ENCODE results near the gene PCDHGB6. TPM values are rescaled to one million over a fixed set of nuclear protein-coding genes. Genes with fewer than 3 reads are reported as not detected.
"Not testable (repeated sequence)": the region's sequence is repeated elsewhere in the genome, so short reads cannot be mapped to it uniquely, and the experiment has no call there.

PCDHGB6 gene
- total RNA-seq, 3 donors from 2014 or later: 8.8 to 12.8 (median 10.8) TPM

DNA sequence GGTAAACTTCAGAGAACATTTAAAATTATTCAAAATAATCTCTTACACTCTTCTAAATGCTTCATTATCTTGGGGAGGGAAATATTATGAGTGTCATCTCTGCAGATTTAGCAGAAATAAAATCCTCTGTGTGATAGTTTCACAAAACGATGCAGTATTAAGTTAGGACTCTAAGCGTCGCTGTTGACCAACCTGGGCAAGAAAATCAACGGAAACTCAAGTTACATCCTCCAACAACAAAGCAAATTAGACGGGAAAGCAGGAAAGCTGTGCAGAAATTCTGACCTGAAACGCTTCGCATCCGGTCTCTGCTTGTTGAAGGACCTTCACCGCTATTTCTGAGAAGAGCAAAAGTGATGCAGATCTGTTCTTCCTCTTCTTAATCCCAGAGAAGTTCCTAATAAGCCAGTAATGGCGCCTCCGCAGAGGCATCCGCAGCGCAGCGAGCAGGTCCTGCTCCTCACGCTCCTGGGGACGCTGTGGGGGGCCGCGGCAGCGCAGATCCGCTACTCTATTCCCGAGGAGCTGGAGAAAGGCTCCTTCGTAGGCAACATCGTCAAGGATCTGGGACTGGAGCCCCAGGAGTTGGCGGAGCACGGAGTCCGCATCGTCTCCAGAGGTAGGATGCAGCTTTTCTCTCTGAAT lies 34.0 kb upstream of the PCDHGB6 start, which contains the start of gene PCDHGA6:
PCDHGA6 (plus strand) TSS at position 219 of the 645 bp plus-strand sequence; CDS start at position 412, 193 bp downstream.
- DNase-seq (ENCODE audit: low spot score in 2 of 2): no peak
- Histone ChIP-seq H3K4me3 (peak within 1 kb of the TSS; percentile 19 to 55 (median 30)), H3K9me3 (peaks cover 79 to 99% of the 10 kb centered on the region in 2 donors), H3K27me3 (no peaks in the 10 kb centered on the region), H3K36me3 (no peaks in the 10 kb centered on the region), H3K27ac (no peak within 1 kb of the TSS), H3K4me1 (no peaks in the 10 kb centered on the region)
- intact Hi-C loops (cut with DNase I; ENCODE audit: low total_unique reads): no loop called here
- TF ChIP-seq POLR2A (IDR thresholded peaks at IDR 0.05): no peak
- TF ChIP-seq CTCF (IDR thresholded peaks at IDR 0.05): no peak
- no peak for TF ChIP-seq POLR2AphosphoS5 (IDR thresholded peaks at IDR 0.05)

DNA sequence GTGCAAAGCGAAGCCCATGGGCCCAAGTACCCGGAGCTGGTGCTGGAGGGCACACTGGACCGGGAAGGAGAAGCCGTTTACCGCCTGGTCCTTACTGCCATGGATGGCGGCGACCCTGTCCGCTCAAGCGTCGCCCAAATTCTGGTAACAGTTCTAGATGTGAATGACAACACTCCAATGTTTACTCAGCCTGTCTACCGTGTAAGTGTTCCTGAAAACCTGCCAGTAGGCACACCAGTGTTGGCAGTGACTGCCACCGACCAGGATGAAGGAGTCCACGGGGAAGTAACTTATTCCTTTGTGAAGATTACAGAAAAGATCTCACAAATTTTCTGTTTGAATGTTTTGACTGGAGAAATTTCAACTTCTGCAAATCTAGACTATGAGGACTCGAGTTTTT lies 33.2 kb upstream of the PCDHGB6 start:
- H3K9me3 ChIP-seq: peaks cover 72 to 99% of the 10 kb centered on the region in 2 donors
- no peak for DNase-seq (ENCODE audit: low spot score in 2 of 2)
- H3K36me3 ChIP-seq: no peaks in the 10 kb centered on the region
- no peak overlapping the region for H3K27ac ChIP-seq
- H3K4me3 ChIP-seq: peak overlapping the region in 1 of 3 donors; percentile 55
- H3K27me3 ChIP-seq: no peaks in the 10 kb centered on the region
- no peaks in the 10 kb centered on the region for H3K4me1 ChIP-seq
- intact Hi-C loops (cut with DNase I; ENCODE audit: low total_unique reads): no loop called here
- TF ChIP-seq POLR2AphosphoS5 (IDR thresholded peaks at IDR 0.05): no peak
- no peak for TF ChIP-seq POLR2A (IDR thresholded peaks at IDR 0.05)

- H3K36me3 ChIP-seq; H3K27me3 ChIP-seq; H3K4me3 ChIP-seq; DNase-seq (ENCODE audit: low spot score in 2 of 2); H3K27ac ChIP-seq; H3K4me1 ChIP-seq; intact Hi-C loops (cut with DNase I; ENCODE audit: low total_unique reads): not testable (repeated sequence)
- peaks cover 70 to 98% of the 10 kb centered on the region in 2 donors for H3K9me3 ChIP-seq
Measured at GRCh38 chr5:141375444-141376155, 32.2 kb upstream of the PCDHGB6 start.

DNA sequence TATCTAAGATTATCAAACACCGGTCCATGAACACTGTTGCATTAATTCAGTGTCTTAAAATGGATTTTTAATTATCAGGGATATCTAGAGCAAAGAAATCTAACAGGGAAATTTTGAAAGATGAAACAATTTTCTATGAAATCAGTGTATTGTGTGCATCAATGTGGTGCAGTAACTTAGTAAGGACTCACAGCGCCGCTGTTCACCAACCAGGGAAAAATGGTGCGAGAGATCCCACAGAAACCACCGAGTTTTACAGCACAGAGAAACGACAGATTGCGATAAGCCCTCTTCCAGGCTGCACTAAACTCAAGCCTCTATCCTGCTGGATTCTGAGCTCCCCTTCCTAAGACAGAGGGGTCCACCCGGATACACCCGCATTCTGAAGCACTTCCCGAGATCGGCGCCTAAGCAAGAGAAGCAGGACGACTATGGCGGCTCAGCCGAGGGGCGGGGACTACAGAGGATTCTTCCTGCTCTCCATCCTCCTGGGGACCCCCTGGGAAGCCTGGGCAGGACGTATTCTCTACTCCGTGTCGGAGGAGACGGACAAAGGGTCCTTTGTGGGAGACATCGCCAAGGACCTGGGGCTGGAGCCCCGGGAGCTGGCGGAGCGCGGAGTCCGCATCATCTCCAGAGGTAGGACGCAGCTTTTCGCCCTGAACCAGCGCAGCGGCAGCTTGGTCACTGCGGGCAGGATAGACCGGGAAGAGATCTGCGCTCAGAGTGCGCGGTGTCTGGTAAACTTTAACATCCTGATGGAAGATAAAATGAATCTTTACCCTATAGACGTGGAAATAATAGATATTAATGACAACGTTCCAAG lies 25.1 kb upstream of the PCDHGB6 start, which contains the start of gene PCDHGA7:
PCDHGA7 (plus strand) TSS at position 274 of the 826 bp plus-strand sequence; CDS start at position 432, 158 bp downstream.
- peaks cover 67 to 96% of the 10 kb centered on the region in 2 donors for H3K9me3 ChIP-seq
- intact Hi-C loops (cut with DNase I; ENCODE audit: low total_unique reads): no loop called here
- H3K27me3 ChIP-seq: no peaks in the 10 kb centered on the region
- DNase-seq (ENCODE audit: low spot score in 2 of 2): no peak
- TF ChIP-seq POLR2AphosphoS5 (IDR thresholded peaks at IDR 0.05): no peak
- no peaks in the 10 kb centered on the region for H3K36me3 ChIP-seq
- H3K4me3 ChIP-seq: peak within 1 kb of the TSS in 2 of 3 donors; percentile 27 to 48
- H3K4me1 ChIP-seq: no peaks in the 10 kb centered on the region
- H3K27ac ChIP-seq: no peak within 1 kb of the TSS

GRCh38 chr5:141383345-141383744 lies 24.5 kb upstream of the PCDHGB6 start:
- no peak overlapping the region for H3K27ac ChIP-seq
- intact Hi-C loops (cut with DNase I; ENCODE audit: low total_unique reads): no loop called here
- TF ChIP-seq POLR2A (IDR thresholded peaks at IDR 0.05): no peak
- no peak for TF ChIP-seq POLR2AphosphoS5 (IDR thresholded peaks at IDR 0.05)
- no peak for TF ChIP-seq CTCF (IDR thresholded peaks at IDR 0.05)
- H3K27me3 ChIP-seq: no peaks in the 10 kb centered on the region
- DNase-seq (ENCODE audit: low spot score in 2 of 2): no peak
- H3K4me1 ChIP-seq: no peaks in the 10 kb centered on the region
- H3K9me3 ChIP-seq: peaks cover 67 to 93% of the 10 kb centered on the region in 2 donors
- peak overlapping the region in 1 of 3 donors; percentile 48 for H3K4me3 ChIP-seq
- H3K36me3 ChIP-seq: no peaks in the 10 kb centered on the region

DNA sequence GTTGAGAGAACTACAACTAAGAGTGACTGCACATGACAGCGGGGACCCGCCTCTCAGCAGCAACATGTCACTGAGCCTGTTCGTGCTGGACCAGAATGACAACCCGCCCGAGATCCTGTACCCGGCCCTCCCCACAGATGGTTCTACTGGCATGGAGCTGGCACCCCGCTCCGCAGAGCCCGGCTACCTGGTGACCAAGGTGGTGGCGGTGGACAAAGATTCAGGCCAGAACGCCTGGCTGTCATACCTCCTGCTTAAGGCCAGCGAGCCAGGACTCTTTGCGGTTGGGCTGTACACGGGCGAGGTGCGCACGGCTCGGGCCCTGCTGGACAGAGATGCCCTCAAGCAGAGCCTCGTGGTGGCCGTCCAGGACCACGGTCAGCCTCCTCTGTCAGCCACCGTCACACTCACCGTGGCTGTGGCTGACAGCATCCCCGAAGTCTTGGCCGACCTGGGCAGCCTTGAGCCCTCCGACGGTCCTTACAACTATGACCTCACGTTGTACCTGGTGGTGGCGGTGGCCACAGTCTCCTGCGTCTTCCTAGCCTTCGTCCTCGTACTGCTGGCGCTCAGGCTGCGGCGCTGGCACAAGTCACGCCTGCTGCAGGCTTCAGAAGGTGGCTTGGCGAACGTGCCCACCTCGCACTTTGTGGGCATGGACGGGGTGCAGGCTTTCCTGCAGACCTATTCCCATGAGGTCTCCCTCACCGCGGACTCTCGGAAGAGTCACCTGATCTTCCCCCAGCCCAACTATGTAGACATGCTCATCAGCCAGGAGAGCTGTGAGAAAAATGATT lies 23.2 kb upstream of the PCDHGB6 start:
- H3K9me3 ChIP-seq: peaks cover 79 to 93% of the 10 kb centered on the region in 2 donors
- TF ChIP-seq POLR2A (IDR thresholded peaks at IDR 0.05) (no peak), POLR2AphosphoS5 (IDR thresholded peaks at IDR 0.05) (no peak), CTCF (IDR thresholded peaks at IDR 0.05) (no peak)
- H3K27me3 ChIP-seq: no peaks in the 10 kb centered on the region
- H3K27ac ChIP-seq: no peak overlapping the region
- no peak for DNase-seq (ENCODE audit: low spot score in 2 of 2)
- intact Hi-C loops (cut with DNase I; ENCODE audit: low total_unique reads): no loop called here
- H3K36me3 ChIP-seq: no peaks in the 10 kb centered on the region
- no peaks in the 10 kb centered on the region for H3K4me1 ChIP-seq
- H3K4me3 ChIP-seq: no peak overlapping the region

DNA sequence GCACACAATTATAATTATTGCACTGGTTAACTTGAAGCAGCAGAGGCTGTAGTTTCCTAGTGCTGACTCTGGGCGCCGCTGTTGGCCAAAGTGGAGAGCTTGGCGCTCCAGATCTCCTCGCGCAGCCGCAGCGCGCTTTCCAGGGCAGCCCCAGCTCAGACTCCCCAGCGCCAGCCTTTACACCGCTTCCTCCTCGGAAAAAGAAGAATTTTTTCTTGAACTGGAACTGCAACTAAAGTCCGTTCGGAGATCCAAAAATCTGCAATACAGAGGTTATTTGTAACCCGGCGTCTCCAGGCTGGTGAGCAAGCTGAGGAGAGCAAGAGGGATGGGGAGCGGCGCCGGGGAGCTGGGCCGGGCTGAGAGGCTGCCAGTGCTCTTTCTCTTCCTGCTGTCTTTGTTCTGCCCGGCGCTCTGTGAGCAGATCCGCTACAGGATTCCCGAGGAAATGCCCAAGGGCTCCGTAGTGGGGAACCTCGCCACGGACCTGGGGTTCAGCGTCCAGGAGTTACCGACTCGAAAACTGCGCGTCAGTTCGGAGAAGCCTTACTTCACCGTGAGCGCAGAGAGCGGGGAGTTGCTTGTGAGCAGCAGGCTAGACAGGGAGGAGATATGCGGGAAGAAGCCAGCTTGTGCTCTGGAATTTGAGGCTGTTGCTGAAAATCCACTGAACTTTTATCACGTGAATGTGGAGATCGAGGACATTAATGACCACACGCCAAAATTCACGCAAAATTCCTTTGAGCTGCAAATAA lies 20.1 kb upstream of the PCDHGB6 start, which contains the start of gene PCDHGB4:
PCDHGB4 (plus strand) TSS at position 142 of the 755 bp plus-strand sequence; CDS start at position 329, 187 bp downstream.
- H3K27me3 ChIP-seq; DNase-seq (ENCODE audit: low spot score in 2 of 2); H3K27ac ChIP-seq; H3K36me3 ChIP-seq; H3K4me1 ChIP-seq; intact Hi-C loops (cut with DNase I; ENCODE audit: low total_unique reads): not testable (repeated sequence)
- Histone ChIP-seq H3K9me3 (peaks cover 80 to 95% of the 10 kb centered on the region in 2 donors), H3K4me3 (peak within 1 kb of the TSS in 1 of 3 donors; percentile 37)
